SH-SY5Y (cell line): ENCODE data around the gene VPS13D.

Source experiments
- GATA2 ChIP-seq: IDR thresholded peaks from 2 replicates; pipeline ENCODE4 v1.6.1; 2011; ENCODE audit warnings: mild to moderate bottlenecking, low read depth, low read length
- GATA3 ChIP-seq: IDR thresholded peaks from 2 replicates; pipeline ENCODE4 v1.6.1; 2011; ENCODE audit warnings: low read depth, mild to moderate bottlenecking, low read length, moderate library complexity

- no peak for TF ChIP-seq GATA3
- no peak for TF ChIP-seq GATA2
Observed at GRCh38 chr1:12542138-12542465, 312.3 kb downstream of the VPS13D start.
